T-cell (primary cell): Measurements from ENCODE around the gene SLBP. TPM values are rescaled to one million over a fixed set of nuclear protein-coding genes. Genes with fewer than 3 reads are reported as not detected.

Source experiments
- ATAC-seq, 4 experiments: fragments of 200-7000 bp in 3 of 4; fragments of 150-1000 bp in 1 of 4; cut with Tn5 transposase; replicated peaks in 1 of 4; 1 replicate in 3 of 4; 2 replicates in 1 of 4; pipeline ENCODE4 v1.10.0; 2021; ENCODE audit warnings: moderate library complexity in 3 of 4, mild to moderate bottlenecking in 2 of 4, moderate number of reproducible peaks in 1 of 4
- CTCF ChIA-PET, 2 donors: fragments of 300-600 bp; sonication (Branson Sonifier 250); formaldehyde crosslinking; loops; one replicate each; lab custom pipeline; 2022; ENCODE audit warnings: antibody characterized with exemption in 2 of 2; lab: Charles Lee
- POLR2A ChIA-PET, 2 donors: fragments of 300-600 bp; sonication (Branson Sonifier 250); formaldehyde crosslinking; loops; one replicate each; lab custom pipeline; 2022; ENCODE audit warnings: antibody characterized with exemption in 2 of 2; lab: Charles Lee
- DNase-seq, 35 experiments: peaks; one replicate each; pipeline versions ENCODE4 v3.0.0 to v3.0.0-alpha.2; 2013 to 2023
- H3K27ac ChIP-seq: one replicate; pipeline ENCODE4 v1.5.1; 2013; ENCODE audit warnings: low read length
- H3K27me3 ChIP-seq, 2 experiments: replicated peaks in 1 of 2; 1 replicate in 1 of 2; 2 replicates in 1 of 2; pipeline versions ENCODE4 v1.6.1 to v1.7.0; 2013; ENCODE audit warnings: low read length in 1 of 2, mixed read lengths in 1 of 2; ENCODE audit not compliant: control insufficient read depth in 2 of 2, insufficient read depth in 2 of 2; ENCODE audit errors: extremely low read depth in 1 of 2
- H3K36me3 ChIP-seq, 2 donors: 1 replicate in 1 of 2; 2 replicates in 1 of 2; pipeline versions ENCODE4 v1.6.1 to v1.7.0; 2013; ENCODE audit warnings: low read length in 1 of 2; ENCODE audit not compliant: control insufficient read depth in 2 of 2, insufficient read depth in 1 of 2; ENCODE audit errors: extremely low read depth in 1 of 2
- H3K4me1 ChIP-seq, 2 experiments: 1 replicate in 1 of 2; 2 replicates in 1 of 2; pipeline versions ENCODE4 v1.6.1 to v1.7.0; 2013; ENCODE audit warnings: low read length in 2 of 2, mixed read lengths in 1 of 2; ENCODE audit not compliant: insufficient read depth in 2 of 2, control insufficient read depth in 1 of 2; ENCODE audit errors: extremely low read depth in 1 of 2
- H3K4me3 ChIP-seq, 2 donors: 1 replicate in 1 of 2; 2 replicates in 1 of 2; pipeline versions ENCODE4 v1.5.1 to v1.7.0; 2013; ENCODE audit warnings: mild to moderate bottlenecking in 2 of 2, low read length in 1 of 2, moderate library complexity in 1 of 2; ENCODE audit not compliant: control insufficient read depth in 1 of 2; ENCODE audit errors: extremely low read depth in 1 of 2
- H3K9me3 ChIP-seq: 2 replicates; pipeline ENCODE4 v1.7.0; 2013
- H3K27ac Mint-ChIP-seq, 2 donors: one replicate each; pipeline ENCODE4 v1.8.0; 2020 to 2021; ENCODE audit warnings: mild to moderate bottlenecking in 2 of 2, mixed read lengths in 2 of 2
- H3K27me3 Mint-ChIP-seq, 2 donors: one replicate each; pipeline ENCODE4 v1.8.0; 2021 to 2022; ENCODE audit warnings: mixed read lengths in 2 of 2
- H3K36me3 Mint-ChIP-seq: one replicate; pipeline ENCODE4 v1.8.0; 2021; ENCODE audit warnings: mixed read lengths
- H3K4me1 Mint-ChIP-seq, 3 donors: one replicate each; pipeline ENCODE4 v1.8.0; 2020 to 2022; ENCODE audit warnings: mixed read lengths in 3 of 3, mild to moderate bottlenecking in 1 of 3
- H3K4me3 Mint-ChIP-seq, 3 donors: one replicate each; pipeline ENCODE4 v1.8.0; 2020 to 2022; ENCODE audit warnings: mild to moderate bottlenecking in 3 of 3, mixed read lengths in 3 of 3, moderate library complexity in 3 of 3
- H3K9me3 Mint-ChIP-seq, 3 donors: one replicate each; pipeline ENCODE4 v1.8.0; 2020 to 2022; ENCODE audit warnings: mixed read lengths in 3 of 3
- WGBS: methylation state at CpG from one replicate; pipeline ENCODE4 v1.1.5; 2013; ENCODE audit warnings: missing lambda C conversion rate; ENCODE audit not compliant: insufficient coverage; 5-methylcytosine and 5-hydroxymethylcytosine counted together
- total RNA-seq, 35 experiments: library from RNA in 6 of 35; stranded (reverse) in 6 of 35; fragments of 120-200 nt in 1 of 35; gene quantifications; one replicate each; pipeline versions ENCODE4 v1.2.1 to v1.2.4 and lab custom pipeline; 2013 to 2026

Gene SLBP
- total RNA-seq, 5 donors from 2014 or later (not counting 1 experiment from before 2014, with no cell fraction given), result 30.1 to 42.3 (median 36.1) TPM

DNA sequence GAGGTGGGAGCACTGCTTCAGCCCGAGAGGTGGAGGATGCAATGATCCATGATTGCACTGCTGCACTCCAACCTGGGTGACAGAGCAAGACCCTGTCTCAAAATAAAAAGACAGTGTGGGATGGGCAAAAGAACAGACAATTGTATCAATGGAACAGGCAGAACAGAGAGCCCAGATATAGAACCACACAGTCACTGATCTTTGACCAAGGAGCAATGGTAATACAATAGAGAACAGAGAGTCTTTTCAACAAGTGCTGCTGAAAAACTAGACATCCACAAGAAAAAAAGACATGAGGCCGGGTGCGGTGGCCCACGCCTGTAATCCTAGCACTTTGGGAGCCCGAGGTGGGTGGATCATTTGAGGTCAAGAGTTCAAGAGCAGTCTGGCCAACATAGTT lies 33.9 kb downstream of the SLBP start:
- Histone ChIP-seq H3K4me3 (no peak overlapping the region), H3K27ac (no peak overlapping the region), H3K4me1 (peaks cover 2% of the 10 kb centered on the region in 2 experiments), H3K36me3 (no peaks in the 10 kb centered on the region), H3K9me3 (no peaks in the 10 kb centered on the region), H3K27me3 (no peaks in the 10 kb centered on the region)
- Mint-ChIP-seq H3K4me3 (no peak overlapping the region), H3K4me1 (peaks cover 6 to 9% (median 9%) of the 10 kb centered on the region in 3 donors), H3K27ac (no peak overlapping the region), H3K27me3 (no peaks in the 10 kb centered on the region), H3K9me3 (no peaks in the 10 kb centered on the region), H3K36me3 (no peaks in the 10 kb centered on the region)
- WGBS, result 100% methylated on average over 1 of the region's 5 CpGs
- CTCF ChIA-PET, result no interaction called here
- no peak for DNase-seq
- POLR2A ChIA-PET, result no interaction called here
- ATAC-seq, result no peak

DNA sequence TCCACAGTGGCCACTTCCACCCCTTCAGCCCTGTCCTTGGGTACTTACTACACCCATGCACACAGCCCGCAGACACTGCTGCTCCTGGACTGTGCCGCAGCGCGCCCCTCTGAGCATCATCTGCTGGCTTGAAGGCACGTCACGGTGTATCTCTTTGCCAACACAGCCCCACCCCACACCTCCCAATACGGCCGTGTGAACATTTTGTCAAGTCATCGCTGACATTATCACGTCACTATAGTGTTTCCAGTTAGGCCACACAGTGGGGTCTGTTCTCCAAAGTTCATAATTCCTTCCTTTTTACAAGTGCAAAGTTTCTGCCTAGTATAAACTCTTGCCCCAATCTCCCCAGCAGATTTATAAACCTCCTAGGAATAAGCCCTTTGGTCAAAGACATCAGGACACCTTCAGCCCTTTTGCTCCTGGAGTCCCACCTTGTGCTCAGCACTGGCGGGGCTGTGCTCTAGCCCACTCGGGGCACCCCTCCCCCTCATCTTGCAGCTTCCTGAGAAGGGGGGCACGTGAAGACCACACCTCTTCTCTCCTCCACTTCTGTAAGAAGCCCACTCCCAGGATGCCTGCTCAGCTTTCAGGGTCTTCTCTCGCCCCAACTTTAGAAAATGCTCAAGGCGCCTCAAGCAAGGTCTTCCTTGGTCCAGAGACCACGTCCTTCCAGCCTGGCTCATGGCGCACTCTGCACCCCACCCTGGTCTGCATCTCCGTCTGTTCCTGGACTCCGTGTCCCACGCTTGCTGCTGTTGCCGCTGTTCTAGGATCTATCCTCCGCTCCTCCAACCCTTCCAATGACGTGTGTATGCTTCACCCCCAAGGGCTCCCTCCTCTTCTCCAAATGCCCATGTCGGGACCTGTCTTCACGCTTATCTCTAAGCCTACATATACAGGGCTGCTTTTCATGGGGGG lies 35.3 kb downstream of the SLBP start:
- Histone ChIP-seq H3K36me3 (no peaks in the 10 kb centered on the region), H3K4me3 (no peak overlapping the region), H3K9me3 (no peaks in the 10 kb centered on the region), H3K27me3 (no peaks in the 10 kb centered on the region), H3K27ac (no peak overlapping the region), H3K4me1 (no peaks in the 10 kb centered on the region)
- Mint-ChIP-seq H3K4me1 (no peaks in the 10 kb centered on the region), H3K36me3 (no peaks in the 10 kb centered on the region), H3K27ac (no peak overlapping the region), H3K27me3 (no peaks in the 10 kb centered on the region), H3K4me3 (no peak overlapping the region), H3K9me3 (no peaks in the 10 kb centered on the region)
- no peak for DNase-seq
- WGBS, result 74% methylated on average over 21 of the region's 25 CpGs
- POLR2A ChIA-PET, result no interaction called here
- ATAC-seq, result no peak
- CTCF ChIA-PET, result interaction anchor here in 1 of 2 donors (0.6 kb wide), 1 partner anchor 17 kb away, joined by 3 read pairs; no protein-coding TSS in a partner anchor

DNA sequence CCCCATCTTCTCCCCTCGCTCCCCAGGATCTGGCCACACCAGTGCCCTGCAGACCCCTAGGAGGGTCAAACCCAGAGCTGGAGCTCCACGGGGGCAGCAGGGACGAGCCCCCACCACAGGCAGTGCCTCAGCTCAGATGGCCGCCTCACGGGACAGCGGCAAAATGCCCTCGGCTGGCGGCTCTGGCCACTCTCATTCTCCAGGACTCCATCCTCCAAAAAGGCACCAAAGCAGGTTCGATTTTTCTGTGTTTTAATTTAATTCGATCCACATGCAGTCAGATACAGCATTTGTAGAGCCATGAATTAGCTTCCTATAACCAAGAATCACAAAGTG lies 36.3 kb downstream of the SLBP start:
- ChIA-PET POLR2A (no interaction called here), CTCF (no interaction called here)
- no peaks in the 10 kb centered on the region for H3K36me3 ChIP-seq
- H3K27me3 ChIP-seq, result no peaks in the 10 kb centered on the region
- no peak for DNase-seq
- Mint-ChIP-seq H3K4me3 (no peak overlapping the region), H3K36me3 (no peaks in the 10 kb centered on the region), H3K27ac (no peak overlapping the region), H3K9me3 (no peaks in the 10 kb centered on the region), H3K27me3 (no peaks in the 10 kb centered on the region), H3K4me1 (no peaks in the 10 kb centered on the region)
- no peaks in the 10 kb centered on the region for H3K4me1 ChIP-seq
- 33% methylated on average over 2 of the region's 10 CpGs for WGBS
- H3K4me3 ChIP-seq, result no peak overlapping the region
- H3K27ac ChIP-seq, result no peak overlapping the region
- no peaks in the 10 kb centered on the region for H3K9me3 ChIP-seq
- no peak for ATAC-seq

DNA sequence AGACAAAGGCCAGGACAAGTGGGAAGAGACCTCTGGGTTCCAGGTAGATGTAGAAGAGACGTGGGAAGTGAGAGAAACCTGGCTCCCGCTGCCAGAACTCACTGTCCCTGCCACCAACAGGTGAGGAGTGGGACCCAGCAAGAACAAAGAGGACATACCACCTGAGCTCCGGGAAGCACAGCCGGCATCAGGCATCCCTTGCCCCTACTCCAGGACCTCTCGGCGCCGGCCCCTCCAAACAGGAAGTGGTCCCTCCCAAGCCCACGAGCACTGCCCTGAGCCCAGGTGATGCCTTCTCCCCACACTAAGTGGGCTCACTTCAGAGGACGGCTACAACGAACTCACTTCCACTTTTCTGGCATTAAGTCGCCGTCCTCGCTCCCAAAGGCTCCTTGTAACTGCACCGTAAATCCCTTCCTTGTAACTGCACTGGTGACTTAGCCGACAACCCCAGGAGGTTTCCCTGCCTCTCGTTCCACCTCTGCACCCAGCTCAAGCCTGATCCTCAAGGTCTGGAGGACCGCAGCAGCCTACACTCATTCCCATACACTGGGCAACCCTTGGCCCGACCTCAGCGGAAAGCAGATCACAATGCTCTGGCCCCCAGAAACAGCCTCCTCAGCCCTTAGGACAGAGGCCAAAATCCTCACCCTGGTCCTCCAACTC lies 36.9 kb downstream of the SLBP start:
- Mint-ChIP-seq H3K4me1 (no peaks in the 10 kb centered on the region), H3K4me3 (no peak overlapping the region), H3K27ac (no peak overlapping the region), H3K36me3 (no peaks in the 10 kb centered on the region), H3K9me3 (no peaks in the 10 kb centered on the region), H3K27me3 (no peaks in the 10 kb centered on the region)
- Histone ChIP-seq H3K36me3 (no peaks in the 10 kb centered on the region), H3K9me3 (no peaks in the 10 kb centered on the region), H3K4me3 (no peak overlapping the region), H3K4me1 (no peaks in the 10 kb centered on the region), H3K27ac (no peak overlapping the region), H3K27me3 (no peaks in the 10 kb centered on the region)
- WGBS, result 79% methylated on average over 19 of the region's 19 CpGs
- ChIA-PET POLR2A (no interaction called here), CTCF (no interaction called here)
- ATAC-seq (no peak), DNase-seq (no peak)

DNA sequence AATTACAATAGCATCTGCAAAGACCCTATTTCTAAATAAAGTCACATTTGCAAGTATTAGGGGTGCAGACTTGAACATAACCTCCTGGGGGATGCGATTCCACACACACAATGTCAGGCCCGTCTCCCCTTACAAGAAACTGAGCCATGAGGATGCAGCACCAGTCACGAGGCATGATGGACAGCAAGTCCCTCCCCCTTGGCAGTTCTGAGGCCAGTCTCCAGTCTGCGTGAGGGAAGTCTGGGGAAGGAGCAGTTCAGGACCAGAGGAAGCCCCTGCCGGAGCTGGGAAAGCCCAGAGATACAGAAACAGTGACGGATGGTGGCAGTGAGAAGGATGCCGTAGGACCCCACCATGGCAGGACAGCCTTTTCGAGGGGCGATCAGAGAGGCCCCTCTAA lies 37.4 kb downstream of the SLBP start:
- no peaks in the 10 kb centered on the region for H3K27me3 Mint-ChIP-seq
- CTCF ChIA-PET, result no interaction called here
- H3K4me3 Mint-ChIP-seq, result no peak overlapping the region
- ATAC-seq, result no peak
- no peak overlapping the region for H3K27ac ChIP-seq
- no peaks in the 10 kb centered on the region for H3K9me3 Mint-ChIP-seq
- 54% methylated on average over 5 of the region's 9 CpGs for WGBS
- no peaks in the 10 kb centered on the region for H3K36me3 Mint-ChIP-seq
- POLR2A ChIA-PET, result no interaction called here
- no peaks in the 10 kb centered on the region for H3K9me3 ChIP-seq
- no peaks in the 10 kb centered on the region for H3K36me3 ChIP-seq
- H3K27ac Mint-ChIP-seq, result no peak overlapping the region
- H3K4me1 ChIP-seq, result no peaks in the 10 kb centered on the region
- no peaks in the 10 kb centered on the region for H3K4me1 Mint-ChIP-seq
- no peak overlapping the region for H3K4me3 ChIP-seq
- DNase-seq, result no peak
- no peaks in the 10 kb centered on the region for H3K27me3 ChIP-seq

DNA sequence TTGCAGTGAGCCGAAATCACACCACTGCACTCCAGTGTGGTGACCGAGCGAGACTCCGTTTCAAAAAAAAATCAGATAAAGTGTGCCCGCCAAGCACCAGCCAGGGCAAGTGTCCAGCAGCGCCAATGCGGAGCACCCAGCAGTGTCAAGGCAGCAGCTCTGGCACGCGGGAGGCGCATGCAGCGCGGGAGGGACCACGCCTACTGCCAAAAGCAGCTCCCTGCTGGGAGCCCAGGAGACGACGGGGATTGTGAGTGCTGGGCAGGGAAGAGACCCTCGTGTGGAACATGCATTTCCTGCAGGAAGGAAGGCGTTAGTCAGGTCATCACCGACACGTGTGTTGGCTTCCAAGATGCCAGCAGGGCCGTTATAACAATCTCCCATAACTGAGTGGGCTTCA lies 38.4 kb downstream of the SLBP start:
- Histone ChIP-seq H3K27me3 (no peaks in the 10 kb centered on the region), H3K36me3 (no peaks in the 10 kb centered on the region), H3K4me1 (no peaks in the 10 kb centered on the region), H3K4me3 (no peak overlapping the region), H3K27ac (no peak overlapping the region), H3K9me3 (no peaks in the 10 kb centered on the region)
- no peak overlapping the region for H3K4me3 Mint-ChIP-seq
- ChIA-PET CTCF (no interaction called here), POLR2A (no interaction called here)
- no peaks in the 10 kb centered on the region for H3K36me3 Mint-ChIP-seq
- 88% methylated on average over 18 of the region's 20 CpGs for WGBS
- ATAC-seq (no peak), DNase-seq (no peak)
- no peaks in the 10 kb centered on the region for H3K4me1 Mint-ChIP-seq
- no peak overlapping the region for H3K27ac Mint-ChIP-seq
- H3K9me3 Mint-ChIP-seq, result no peaks in the 10 kb centered on the region
- no peaks in the 10 kb centered on the region for H3K27me3 Mint-ChIP-seq
